GM21825 (cell line): Measurements from ENCODE around the gene ZDHHC8.

ENCODE experiments used
- ATAC-seq: cut with Tn5 transposase; IDR thresholded peaks from one replicate; pipeline ENCODE4 v1.9.1; 2021; ENCODE audit warnings: mild to moderate bottlenecking, moderate library complexity; ENCODE audit not compliant: unreplicated experiment

Gene ZDHHC8

DNA sequence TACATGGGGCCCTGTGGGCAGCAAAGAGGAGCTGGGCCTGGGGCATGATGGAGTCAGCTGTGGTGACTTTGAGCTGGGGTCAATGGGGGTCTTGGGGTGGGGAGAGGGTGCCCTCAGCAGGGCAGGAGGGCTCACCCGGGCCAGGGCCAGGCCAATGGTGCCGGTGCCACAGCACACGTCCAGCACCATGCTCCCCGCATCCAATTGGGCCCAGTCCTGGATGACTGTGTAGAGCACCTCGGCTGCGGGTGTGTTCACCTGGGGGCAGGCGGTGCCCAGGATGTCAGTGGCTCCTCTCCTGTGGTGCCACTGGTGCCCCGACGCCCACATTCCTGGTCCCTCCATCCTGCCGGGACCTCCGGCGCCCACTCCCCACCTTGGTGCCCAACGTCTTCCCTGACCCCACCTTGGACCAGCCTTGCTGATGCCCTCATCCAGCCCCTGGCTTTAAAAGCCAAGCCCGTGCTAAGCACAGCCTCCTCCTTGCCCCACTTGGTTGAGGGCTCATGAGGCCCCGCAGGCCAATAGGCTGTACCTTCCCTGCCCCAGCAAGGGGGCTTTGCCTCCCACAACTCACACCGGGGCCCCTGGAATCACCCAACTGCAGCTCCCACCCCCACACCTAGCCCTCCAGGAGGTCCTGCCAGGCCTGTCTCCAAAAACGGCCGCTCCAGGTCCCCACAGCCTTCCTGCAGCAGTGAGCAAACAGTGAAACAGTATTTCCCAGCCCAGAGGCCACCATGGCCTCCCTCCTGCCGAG lies 17.9 kb upstream of the ZDHHC8 start:
- no peak for ATAC-seq

DNA sequence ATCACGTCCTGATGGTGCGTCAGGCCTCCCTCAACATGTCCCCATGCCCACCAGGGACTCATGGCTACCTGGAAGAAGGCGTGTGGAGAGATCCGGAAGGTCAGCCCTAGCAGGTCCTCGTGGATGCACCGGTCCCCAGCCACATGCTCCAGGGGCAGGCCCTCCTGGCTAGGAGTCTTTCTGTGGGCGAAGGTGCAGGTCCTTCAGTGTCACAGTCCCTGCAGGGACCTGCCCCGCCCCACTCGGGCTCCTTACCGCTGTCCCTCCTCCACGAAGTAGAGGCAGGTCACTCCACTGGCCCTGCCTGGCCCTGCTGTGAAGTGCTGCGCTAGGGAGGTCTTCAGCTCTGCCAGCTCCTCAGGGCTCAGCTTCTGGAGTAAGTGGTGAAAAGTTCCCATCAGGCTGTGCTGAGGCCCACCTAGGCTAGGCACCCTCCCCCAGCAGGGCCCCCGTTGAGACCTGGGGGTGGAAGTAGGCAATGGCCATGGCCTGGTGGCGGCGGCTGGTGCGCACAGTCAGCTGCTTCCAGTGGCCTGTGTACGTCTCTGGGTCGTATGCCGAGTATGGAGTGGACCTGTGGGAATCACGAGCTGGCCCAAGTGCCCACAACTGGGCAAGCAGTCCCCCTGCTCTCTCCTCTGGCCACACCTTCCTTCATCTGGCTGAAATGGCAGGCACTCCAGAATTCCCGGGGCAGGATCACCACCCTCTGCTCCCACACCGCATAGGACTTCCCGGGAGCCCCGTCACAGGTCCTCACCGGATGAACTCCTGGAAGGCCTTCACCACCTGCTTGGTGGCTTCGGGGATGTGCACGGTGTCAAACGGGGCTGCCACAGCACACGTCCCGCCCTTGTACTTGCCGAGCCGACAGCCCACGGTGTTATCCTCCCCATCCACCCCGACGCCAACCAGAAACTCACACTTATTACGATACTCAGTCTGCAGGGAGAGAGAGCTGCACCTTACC lies 16.8 kb upstream of the ZDHHC8 start:
- ATAC-seq = no peak

DNA sequence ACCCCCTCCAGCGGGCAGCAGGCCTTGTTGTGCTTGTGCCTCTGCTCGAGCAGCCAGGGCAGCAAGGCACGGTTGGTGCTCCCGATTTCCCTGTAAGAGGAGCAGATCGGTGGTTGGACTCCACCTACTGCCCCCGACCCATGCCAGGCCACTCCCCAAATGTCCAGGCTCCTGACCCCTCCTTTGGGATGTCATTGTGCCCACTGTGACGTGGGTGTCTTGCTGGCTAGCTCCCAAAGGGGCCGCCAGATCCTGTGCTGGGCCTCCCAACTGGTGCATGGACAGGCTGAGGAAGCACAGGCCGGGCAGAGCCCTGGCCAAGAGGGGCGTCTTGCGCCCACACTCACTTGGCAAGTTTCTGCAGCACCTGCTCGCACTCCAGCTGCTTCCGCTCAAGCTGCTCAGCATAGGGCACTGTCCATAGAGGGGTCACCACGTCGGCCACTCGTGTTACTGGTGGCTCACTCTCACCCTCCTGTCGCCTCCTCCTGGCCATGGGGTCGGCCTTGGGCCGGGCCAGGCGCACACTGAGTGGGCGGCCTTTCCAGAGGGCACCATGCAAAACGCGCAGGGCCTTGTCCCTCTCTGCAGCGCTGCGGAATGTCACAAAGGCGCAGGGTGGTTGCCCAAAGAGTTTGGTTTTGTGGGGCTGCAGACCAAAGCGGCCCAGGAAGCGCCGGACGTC lies 15.8 kb upstream of the ZDHHC8 start, which contains the start of gene RANBP1:
Gene RANBP1, plus strand, starts transcription at position 414 of the 685 bp plus-strand sequence. Its CDS starts 81 bp downstream, at position 495.
- ATAC-seq = no peak

DNA sequence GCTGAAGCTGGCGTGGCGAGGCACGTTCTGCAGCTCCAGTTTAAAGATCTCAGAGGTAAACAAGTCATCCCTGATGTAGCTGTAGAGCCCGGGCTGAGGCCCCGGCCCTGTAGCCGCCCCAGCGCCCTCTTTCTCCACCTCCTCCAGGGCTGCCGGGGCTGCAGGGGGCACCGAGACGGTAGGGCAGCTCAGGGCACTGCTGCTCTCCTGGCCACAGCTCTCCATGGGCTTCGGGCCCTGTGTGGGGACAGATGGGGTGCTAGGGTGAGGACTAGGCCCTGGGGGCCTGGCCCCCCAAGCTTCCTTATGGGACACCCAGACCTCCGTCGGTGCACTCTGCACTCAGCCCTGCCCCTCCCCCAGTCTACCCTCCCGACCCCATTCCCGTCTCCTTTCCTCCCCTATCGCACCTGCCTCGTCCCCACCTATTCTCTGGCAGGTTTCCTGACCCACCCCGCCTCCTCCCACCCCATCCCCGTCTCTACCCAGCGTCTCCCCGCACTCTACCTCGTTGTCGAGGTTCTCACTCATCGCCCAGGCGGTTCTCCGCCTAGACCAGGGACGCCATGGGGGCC lies 15.1 kb upstream of the ZDHHC8 start:
- ATAC-seq = no peak

DNA sequence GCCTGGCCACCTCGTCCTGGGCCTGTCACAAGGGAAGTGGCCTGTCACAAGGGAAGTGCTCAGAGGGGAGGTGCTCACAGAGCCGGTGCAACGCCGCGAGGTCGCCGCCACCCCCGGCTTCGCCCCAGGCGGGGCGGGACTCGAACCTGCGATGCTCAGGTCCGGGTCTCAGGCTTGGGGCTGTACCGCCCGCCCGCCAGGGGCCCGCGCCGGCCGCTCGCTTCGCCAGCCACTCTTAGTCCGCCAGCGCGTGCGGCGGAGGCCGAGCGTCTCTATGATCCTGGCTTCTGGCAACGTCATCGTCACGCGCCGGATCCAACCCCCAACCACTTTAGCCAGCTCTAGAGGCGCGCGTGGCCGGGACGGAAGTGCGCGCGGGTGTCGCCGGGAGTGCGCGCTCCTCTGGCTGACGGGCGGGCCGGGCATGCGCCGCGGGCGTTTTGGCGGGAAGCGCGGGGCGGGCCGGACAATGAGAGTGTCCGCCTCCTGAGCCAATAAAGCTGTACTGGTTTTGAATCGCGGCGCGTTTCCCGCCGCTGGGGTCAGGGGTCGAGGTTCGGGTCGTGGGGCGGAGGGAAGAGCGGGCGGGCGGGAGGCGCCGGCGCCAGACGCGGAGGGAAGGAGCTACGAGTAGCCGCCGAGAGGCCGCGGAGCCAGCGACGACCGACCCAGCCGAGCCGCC lies 14.5 kb upstream of the ZDHHC8 start, which contains the start of gene TRMT2A:
Gene TRMT2A, minus strand, starts transcription at position 276 of the 682 bp plus-strand sequence. CDS start 320 bp downstream, outside the sequence.
- peak; percentile 65 for ATAC-seq

DNA sequence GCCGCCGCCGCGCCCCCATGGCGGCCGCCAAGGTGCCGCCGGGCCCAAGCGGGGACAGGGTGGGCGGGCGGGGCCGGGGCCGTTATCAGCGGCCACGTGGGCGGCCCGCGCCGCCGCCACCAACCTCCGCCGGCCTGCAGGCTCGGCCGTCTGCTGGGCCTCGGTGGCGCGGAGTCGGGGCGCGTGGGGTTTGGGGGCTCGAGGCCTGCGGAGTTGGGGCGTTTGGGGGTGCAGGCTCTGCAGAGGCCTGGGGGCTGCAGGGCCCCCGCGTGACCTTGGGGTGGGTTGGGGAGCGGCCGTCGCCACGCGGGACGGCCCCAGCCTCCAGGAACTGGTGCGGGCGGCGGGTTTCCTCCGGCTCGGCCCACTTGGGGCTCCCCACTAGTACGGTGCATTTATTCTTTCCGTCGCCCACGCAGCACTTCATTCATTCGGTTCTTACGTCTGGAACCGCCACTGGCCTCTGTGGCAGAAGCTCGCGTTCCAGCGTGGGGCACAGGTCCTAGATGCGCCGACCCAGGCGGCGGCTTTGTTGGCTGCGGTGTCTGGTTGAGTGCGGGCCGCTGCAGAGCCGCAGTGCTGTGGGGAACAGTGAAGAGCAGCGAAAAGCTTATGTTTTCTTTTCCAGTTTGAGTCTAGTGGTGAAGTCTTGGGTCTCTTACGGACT lies 13.8 kb upstream of the ZDHHC8 start:
- peak; percentile 9 for ATAC-seq

DNA sequence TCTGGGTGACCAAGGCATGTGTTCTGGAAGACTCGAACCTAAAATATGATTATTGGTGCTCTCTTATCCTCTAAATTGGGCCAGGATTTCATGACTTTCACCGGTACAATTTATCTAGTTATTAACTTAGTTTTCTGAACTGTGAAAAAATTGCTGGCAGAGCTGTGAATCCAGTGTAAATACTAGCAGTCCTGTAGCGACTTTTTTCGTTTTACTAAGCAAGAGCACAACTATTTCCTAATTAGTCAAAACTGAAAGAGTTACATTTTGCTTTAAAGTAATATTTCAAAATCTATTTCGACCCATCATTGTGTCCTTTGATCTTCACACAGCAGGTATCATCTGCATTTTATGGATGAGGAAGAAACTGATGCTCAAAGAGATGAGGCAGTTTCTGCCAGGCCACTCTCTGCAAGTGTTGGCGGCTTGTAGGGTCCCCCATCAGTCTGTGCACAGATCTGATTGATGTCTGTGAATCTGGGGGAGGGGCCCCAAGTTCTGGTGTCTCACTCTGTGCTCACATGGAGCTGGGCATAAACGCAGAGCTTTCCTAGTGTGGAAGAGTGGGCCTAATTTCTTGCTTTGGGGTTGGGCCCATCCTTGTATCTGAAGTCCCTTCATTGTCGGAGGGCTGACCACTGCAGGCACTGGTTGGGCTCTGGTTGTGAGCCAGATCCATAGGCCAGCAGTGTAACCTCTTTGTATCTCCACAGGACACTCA lies 13.1 kb upstream of the ZDHHC8 start:
- no peak for ATAC-seq

DNA sequence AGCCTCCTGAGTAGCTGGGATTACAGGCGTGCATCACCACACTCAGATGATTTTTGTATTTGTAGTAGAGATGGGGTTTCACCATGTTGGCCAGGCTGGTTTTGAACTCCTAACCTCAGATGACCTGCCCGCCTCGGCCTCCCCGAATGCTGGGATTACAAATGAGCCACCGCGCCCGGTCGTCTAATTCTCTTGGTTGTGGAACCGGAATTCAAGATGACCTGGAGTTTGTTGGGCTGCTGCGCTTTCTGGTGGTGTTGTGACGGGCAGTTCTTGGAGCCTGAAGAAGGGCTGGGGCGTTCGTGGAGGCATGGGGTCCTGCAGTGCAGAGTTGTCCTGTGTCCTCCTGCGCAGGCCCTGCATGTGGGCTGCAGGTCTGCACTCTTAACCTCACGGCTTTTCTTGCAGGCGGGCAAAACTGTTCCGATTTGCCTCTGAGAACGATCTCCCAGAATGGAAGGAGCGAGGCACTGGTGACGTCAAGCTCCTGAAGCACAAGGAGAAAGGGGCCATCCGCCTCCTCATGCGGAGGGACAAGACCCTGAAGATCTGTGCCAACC lies 9.7 kb upstream of the ZDHHC8 start:
- no peak for ATAC-seq

DNA sequence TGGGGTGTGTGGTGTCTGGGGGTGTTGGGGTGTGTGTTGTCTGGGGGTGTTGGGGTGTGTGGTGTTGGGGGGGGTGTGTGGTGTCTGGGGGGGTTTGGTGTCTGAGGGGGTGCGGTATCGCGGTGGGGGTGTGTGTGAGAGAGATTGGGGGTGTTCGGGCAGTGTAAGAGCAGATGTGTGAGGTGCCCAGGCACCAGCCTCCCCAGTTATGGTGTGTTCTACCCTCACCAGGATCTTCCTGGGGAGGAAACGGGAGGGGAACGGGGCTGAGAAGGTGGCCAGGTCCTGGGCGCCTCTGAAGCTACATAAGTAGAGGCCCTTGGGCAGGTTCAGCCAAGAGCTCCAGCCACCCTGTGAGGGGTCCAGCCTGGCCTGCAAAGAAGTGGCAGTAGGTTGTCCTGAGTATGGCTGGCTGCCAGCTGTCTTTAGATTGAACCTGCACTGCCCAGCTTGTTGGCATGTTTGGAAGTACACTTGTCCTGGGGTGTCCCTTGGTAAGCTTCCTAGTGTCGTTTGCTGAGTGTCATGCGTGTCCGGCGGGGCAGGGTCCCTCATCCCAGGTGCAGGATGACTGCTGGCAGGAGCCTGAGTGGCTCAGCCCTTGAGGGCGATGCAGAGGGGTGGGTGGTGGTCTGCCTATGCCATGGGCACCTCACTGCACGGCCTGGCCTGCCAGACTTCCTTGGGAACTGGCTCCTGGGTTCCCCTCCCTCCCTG lies 8.1 kb upstream of the ZDHHC8 start:
- no peak for ATAC-seq

DNA sequence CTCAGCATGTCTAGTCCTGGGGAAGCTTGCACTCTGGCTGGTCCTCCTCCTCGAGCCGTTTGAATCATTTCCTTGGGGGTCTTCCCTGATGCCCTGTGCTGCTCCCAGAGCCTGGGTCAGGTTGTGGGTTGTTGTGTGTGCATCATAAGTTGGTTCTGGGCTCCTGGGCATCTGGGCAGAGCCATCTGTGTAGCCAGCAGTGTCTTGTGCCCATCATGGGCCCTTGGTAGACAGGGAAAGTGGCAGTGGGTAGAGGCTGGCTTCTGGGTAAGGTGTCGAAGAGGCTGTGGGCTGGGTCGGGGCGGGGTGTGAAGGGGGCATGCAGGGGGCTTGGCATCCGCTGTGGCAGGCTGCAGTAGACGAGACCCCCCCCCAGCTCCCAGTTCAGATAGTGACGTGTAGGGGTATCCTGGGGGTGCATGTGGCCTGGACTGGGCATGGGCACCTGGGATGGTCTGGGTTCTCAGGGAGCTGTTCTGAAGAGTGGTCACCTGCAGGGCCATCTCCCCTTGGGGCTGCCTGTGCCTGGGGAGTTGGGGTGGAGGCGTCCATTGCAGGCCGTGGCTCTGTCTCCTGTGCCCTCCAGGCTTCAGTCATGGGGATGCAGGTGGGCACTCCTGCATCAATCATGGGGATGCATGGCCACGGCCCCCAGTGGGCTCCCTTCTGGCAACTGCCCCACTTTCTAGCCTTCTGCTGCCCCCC lies 7.4 kb upstream of the ZDHHC8 start:
- no peak for ATAC-seq

DNA sequence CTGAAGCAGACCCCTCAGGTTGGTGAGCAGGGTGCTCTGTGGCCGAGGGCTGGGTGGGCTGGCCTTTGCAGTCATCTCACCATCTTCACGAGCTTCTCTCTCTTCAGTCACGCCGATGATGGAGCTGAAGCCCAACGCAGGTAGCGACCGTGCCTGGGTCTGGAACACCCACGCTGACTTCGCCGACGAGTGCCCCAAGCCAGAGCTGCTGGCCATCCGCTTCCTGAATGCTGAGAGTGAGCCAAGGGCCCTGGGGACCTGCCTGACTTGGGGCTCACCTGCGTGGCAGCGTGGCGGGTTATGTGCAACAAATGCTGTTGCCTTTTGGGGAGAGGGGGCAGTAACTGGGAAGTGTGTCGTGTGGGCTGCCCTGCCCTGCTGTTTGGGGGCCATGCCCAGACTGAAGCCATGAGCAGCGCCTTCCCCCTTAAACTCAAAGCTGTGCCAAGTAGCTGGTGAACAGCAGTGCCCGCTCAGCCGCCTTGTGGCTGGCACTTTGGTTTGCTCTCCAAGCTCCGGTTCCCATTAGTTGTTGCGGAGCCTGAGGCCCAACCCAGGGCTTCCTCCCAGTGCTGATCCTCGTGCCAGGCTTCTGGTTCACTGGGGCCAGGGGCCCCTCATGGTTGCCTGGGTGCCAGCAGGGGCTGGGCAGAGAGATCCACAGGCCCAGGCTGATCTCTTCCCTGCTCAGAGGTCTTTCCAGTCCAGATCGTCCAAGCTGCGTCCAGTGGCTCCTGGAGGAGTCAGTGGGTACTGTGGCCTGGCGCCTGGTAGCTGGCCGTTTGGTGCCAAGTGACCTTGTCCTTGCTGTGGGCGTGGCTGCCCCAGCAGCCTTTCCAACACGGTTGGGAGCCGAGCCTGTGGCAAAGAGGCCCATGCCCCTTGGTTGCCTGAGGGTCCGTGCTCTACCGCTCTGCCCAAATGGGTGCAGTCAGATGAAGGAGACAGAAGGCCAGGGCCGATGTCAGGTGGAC lies 6.1 kb upstream of the ZDHHC8 start:
- no peak for ATAC-seq

DNA sequence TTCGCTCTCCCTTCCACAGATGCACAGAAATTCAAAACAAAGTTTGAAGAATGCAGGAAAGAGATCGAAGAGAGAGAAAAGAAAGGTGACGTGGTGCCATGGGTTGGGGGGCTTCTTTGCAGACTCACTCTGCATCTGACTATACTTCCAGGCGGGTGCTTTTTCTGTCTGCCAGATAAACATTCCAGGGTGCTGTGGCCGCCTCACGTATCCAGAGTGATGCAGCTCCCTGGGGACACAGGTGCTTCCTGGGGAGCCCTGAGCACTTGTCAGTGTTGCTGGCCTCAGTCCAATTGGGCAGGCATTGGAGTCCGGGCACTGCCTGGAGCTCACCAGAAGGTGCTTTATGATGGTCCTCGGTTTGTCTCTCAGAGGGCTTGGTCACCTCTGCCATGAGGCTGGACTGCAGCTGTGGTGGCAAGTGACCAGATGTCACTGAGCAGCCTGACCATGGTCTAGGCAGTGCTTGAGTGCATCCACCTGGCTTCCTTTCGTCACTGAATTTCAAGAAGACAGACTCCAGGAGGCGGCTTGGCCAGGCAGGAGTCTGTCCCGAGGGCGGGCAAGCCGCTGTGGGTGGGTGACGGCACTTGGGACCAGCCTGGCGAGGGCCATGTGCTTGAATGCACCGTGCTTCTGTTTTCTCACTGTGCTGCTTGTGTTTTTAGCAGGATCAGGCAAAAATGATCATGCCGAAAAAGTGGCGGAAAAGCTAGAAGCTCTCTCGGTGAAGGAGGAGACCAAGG lies 5.1 kb upstream of the ZDHHC8 start:
- ATAC-seq = no peak

DNA sequence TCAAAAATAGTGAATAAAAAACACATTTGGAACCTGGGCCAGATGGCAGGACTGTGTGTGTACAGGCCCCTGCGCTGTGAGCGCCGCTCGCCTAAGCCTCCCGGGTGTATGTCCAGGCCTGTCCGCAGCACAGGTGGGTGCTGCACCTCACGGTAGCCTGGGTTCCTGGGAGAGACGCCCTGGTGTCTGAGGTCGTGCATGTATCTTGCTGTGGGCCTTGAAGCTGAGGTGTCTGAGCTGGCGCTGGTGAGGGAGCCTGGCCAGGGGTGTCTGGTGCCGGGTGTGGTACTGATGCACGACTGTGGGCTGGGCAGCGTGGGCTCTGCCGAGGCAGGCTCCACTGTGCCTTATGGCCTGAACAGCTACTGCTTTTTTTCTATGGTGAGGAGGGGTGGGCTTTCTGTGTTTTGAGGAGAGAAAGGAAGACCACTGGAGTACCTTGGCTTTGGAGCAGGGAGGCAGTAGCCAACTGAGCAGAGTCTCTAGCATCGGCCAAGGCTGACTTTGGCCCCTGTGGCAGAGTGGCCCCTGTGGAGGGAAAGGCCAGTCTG lies 4.2 kb upstream of the ZDHHC8 start:
- no peak for ATAC-seq

DNA sequence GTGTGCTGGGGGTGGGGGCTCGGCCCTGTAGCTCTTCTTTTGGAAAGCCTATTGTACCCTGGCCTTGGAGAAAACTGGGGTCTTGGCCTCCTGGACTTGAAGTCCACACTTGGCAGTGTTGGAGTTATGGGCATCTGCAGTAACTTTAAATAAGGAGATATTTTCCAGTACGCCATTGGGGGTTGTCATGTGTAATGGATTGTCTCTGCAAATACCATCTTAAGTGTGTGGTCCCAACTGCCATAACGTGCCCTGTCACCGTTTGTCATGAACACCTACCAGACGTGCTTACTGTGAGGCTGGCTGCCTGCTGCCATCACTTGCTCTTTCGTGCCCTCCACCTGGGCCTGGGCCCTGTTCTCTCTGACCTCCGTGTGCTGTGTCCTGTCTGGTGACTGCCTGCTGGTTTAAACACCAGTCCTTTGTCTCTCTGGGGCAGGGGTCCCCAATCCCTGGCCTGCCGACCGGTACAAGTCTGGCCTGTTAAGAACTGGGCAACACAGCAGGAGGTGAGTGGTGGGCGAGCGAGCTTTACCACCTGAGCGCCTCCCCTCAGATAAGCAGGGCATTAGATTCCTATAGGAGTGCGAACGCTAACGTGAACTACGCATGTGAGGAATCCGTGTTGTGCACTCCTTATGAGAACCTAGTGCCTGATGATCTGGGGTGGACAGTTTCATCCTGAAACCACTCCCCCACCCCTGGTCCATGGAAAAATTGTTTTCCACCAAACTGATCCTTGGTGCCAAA lies 3.6 kb upstream of the ZDHHC8 start:
- ATAC-seq = no peak

DNA sequence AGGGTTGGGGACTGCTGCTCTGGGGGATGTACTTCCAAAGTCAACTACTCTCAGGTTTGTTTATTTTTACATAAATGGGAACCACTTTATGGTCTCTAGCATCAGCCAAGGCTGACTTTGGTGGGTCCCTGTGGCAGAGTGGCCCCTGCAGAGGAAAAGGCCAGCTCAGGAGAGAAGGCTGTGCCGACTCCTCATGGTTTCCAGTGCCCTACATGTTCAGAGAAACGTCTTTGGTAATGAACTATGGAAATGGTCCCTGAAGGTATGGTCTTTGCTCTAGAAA lies 3.0 kb upstream of the ZDHHC8 start:
- ATAC-seq = no peak
